Fibroblast of the conjunctiva (primary cell): Measurements from ENCODE around the gene GAS2L2.

Experiments
- DNase-seq: peaks from one replicate; pipeline ENCODE4 v3.0.0-alpha.2; 2010; ENCODE audit warnings: low read depth

The GAS2L2 gene

GRCh38 chr17:35694906-35695305 is 58.1 kb downstream of the GAS2L2 start:
- no peak for DNase-seq
